ENCODE measurements around the gene NF1. TPM values are rescaled to one million over a fixed set of nuclear protein-coding genes. Genes with fewer than 3 reads are reported as not detected.

Gene NF1
- total RNA-seq, 1 experiment from 2014 or later, result 62.4 TPM

GRCh38 chr17:31355935-31356334 lies 261.2 kb downstream of the NF1 start:
- no TSS peak for BruUV-seq (replicated peaks)
- H3K27ac Mint-ChIP-seq (ENCODE audit: unreplicated experiment), result no peak overlapping the region
- no peak overlapping the region for H3K4me3 Mint-ChIP-seq (ENCODE audit: unreplicated experiment)
- no peaks in the 10 kb centered on the region for H3K4me1 ChIP-seq
- H3K4me1 Mint-ChIP-seq (ENCODE audit: low read depth, unreplicated experiment), result no peaks in the 10 kb centered on the region
- intact Hi-C loops (cut with micrococcal nuclease; ENCODE audit: unreplicated experiment), result no loop called here
- no peaks in the 10 kb centered on the region for H3K9me3 Mint-ChIP-seq (ENCODE audit: unreplicated experiment)
- no peak overlapping the region for H3K4me3 ChIP-seq (ENCODE audit: low read depth, low read length)
- TF ChIP-seq CTCF (IDR thresholded peaks at IDR 0.05; ENCODE audit: insufficient read depth in 1 of 2, low read depth in 1 of 2, low read length in 1 of 2, severe bottlenecking in 1 of 2, unreplicated experiment in 1 of 2), result no peak
- peaks cover 72% of the 10 kb centered on the region for H3K36me3 Mint-ChIP-seq (ENCODE audit: insufficient read depth, unreplicated experiment)
- no peaks in the 10 kb centered on the region for H3K9me3 ChIP-seq
- no peaks in the 10 kb centered on the region for H3K27me3 Mint-ChIP-seq (ENCODE audit: insufficient read depth, unreplicated experiment)
- no peak for DNase-seq
- no peaks in the 10 kb centered on the region; the same call in 1 of the 2 replicates for H3K36me3 ChIP-seq (ENCODE audit: control insufficient read depth, insufficient read depth, low read length)
- ChIA-PET CTCF (no interaction called here), POLR2A (no interaction called here)
- H3K27me3 ChIP-seq (replicated peaks; ENCODE audit: control insufficient read depth, insufficient read depth, low read length), result no peaks in the 10 kb centered on the region

- no peak for TF ChIP-seq CTCF (IDR thresholded peaks at IDR 0.05; ENCODE audit: insufficient read depth in 1 of 2, low read depth in 1 of 2, low read length in 1 of 2, severe bottlenecking in 1 of 2, unreplicated experiment in 1 of 2)
- H3K27me3 ChIP-seq (replicated peaks; ENCODE audit: control insufficient read depth, insufficient read depth, low read length), result no peaks in the 10 kb centered on the region
- Mint-ChIP-seq H3K4me1 (ENCODE audit: low read depth, unreplicated experiment) (no peaks in the 10 kb centered on the region), H3K4me3 (ENCODE audit: unreplicated experiment) (no peak overlapping the region), H3K36me3 (ENCODE audit: insufficient read depth, unreplicated experiment) (peaks cover 73% of the 10 kb centered on the region), H3K27ac (ENCODE audit: unreplicated experiment) (no peak overlapping the region), H3K9me3 (ENCODE audit: unreplicated experiment) (no peaks in the 10 kb centered on the region), H3K27me3 (ENCODE audit: insufficient read depth, unreplicated experiment) (no peaks in the 10 kb centered on the region)
- H3K4me1 ChIP-seq, result no peaks in the 10 kb centered on the region
- H3K36me3 ChIP-seq (ENCODE audit: control insufficient read depth, insufficient read depth, low read length), result no peaks in the 10 kb centered on the region; the same call in 1 of the 2 replicates
- intact Hi-C loops (cut with micrococcal nuclease; ENCODE audit: unreplicated experiment), result no loop called here
- H3K9me3 ChIP-seq, result no peaks in the 10 kb centered on the region
- H3K4me3 ChIP-seq (ENCODE audit: low read depth, low read length), result no peak overlapping the region
- POLR2A ChIA-PET, result no interaction called here
- BruUV-seq (replicated peaks), result no TSS peak
- no peak for DNase-seq
- CTCF ChIA-PET, result no interaction called here
Observed at GRCh38 chr17:31357091-31357490, 262.3 kb downstream of the NF1 start.

GRCh38 chr17:31357839-31358394 lies 263.1 kb downstream of the NF1 start:
- H3K9me3 Mint-ChIP-seq (ENCODE audit: unreplicated experiment), result no peaks in the 10 kb centered on the region
- Histone ChIP-seq H3K4me1 (no peaks in the 10 kb centered on the region), H3K36me3 (ENCODE audit: control insufficient read depth, insufficient read depth, low read length) (no peaks in the 10 kb centered on the region; the same call in 1 of the 2 replicates), H3K9me3 (no peaks in the 10 kb centered on the region), H3K27me3 (replicated peaks; ENCODE audit: control insufficient read depth, insufficient read depth, low read length) (no peaks in the 10 kb centered on the region), H3K4me3 (ENCODE audit: low read depth, low read length) (no peak overlapping the region)
- CTCF ChIA-PET, result no interaction called here
- H3K4me3 Mint-ChIP-seq (ENCODE audit: unreplicated experiment), result no peak overlapping the region
- H3K27ac Mint-ChIP-seq (ENCODE audit: unreplicated experiment), result no peak overlapping the region
- H3K27me3 Mint-ChIP-seq (ENCODE audit: insufficient read depth, unreplicated experiment), result no peaks in the 10 kb centered on the region
- no peak for DNase-seq
- no peaks in the 10 kb centered on the region for H3K4me1 Mint-ChIP-seq (ENCODE audit: low read depth, unreplicated experiment)
- no TSS peak for BruUV-seq (replicated peaks)
- peaks cover 72% of the 10 kb centered on the region for H3K36me3 Mint-ChIP-seq (ENCODE audit: insufficient read depth, unreplicated experiment)
- no peak for TF ChIP-seq CTCF (IDR thresholded peaks at IDR 0.05; ENCODE audit: insufficient read depth in 1 of 2, low read depth in 1 of 2, low read length in 1 of 2, severe bottlenecking in 1 of 2, unreplicated experiment in 1 of 2)
- POLR2A ChIA-PET, result no interaction called here
- intact Hi-C loops (cut with micrococcal nuclease; ENCODE audit: unreplicated experiment), result no loop called here

Data from Caco-2 (cell line).